ENCODE data around the gene ATXN7L1.

DNA sequence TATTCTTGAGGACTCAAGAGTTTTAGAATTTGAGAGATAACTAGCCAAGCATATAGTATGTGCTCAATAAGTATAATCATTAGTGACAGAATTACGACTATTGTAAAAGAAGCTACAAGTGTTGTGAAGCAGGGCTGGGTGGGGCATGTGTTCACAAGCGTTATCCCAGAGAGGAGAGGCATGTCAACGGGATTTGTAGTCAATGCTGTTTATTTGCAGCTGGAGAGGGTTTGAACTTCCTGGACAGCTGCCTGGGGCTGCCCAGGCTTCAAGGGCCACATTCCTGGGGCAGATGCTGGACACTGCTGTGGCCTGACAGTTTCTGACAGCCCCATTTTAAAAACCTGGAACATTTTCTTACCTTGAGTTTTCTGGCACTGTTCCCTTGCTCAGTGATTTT lies 49.7 kb upstream of the ATXN7L1 start:
- TF ChIP-seq ZNF837 (tag by site-specific recombination; IDR thresholded peaks at IDR 0.05) (no peak), ZNF747 (tag by site-specific recombination; IDR thresholded peaks at IDR 0.05) (no peak), ZNF239 (tag by site-specific recombination; IDR thresholded peaks at IDR 0.05) (no peak), ZBTB21 (tag by site-specific recombination; IDR thresholded peaks at IDR 0.05) (no peak), PRDM1 (tag by site-specific recombination; IDR thresholded peaks at IDR 0.05) (no peak), OVOL3 (tag by site-specific recombination; IDR thresholded peaks at IDR 0.05) (no peak), IKZF3 (tag by site-specific recombination; IDR thresholded peaks at IDR 0.05) (no peak), YY1 (tag by site-specific recombination; IDR thresholded peaks at IDR 0.05) (no peak), ZNF624 (tag by site-specific recombination; IDR thresholded peaks at IDR 0.05) (no peak), SP3 (tag by site-specific recombination; IDR thresholded peaks at IDR 0.05) (no peak), ZNF596 (tag by site-specific recombination; IDR thresholded peaks at IDR 0.05) (no peak)
- TF ChIP-seq, protein P1, sequence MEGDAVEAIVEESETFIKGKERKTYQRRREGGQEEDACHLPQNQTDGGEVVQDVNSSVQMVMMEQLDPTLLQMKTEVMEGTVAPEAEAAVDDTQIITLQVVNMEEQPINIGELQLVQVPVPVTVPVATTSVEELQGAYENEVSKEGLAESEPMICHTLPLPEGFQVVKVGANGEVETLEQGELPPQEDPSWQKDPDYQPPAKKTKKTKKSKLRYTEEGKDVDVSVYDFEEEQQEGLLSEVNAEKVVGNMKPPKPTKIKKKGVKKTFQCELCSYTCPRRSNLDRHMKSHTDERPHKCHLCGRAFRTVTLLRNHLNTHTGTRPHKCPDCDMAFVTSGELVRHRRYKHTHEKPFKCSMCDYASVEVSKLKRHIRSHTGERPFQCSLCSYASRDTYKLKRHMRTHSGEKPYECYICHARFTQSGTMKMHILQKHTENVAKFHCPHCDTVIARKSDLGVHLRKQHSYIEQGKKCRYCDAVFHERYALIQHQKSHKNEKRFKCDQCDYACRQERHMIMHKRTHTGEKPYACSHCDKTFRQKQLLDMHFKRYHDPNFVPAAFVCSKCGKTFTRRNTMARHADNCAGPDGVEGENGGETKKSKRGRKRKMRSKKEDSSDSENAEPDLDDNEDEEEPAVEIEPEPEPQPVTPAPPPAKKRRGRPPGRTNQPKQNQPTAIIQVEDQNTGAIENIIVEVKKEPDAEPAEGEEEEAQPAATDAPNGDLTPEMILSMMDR (tag by site-specific recombination; IDR thresholded peaks at IDR 0.05) = no peak

All from HEK293 (cell line).